Liver (tissue), 9 donors: ENCODE data around the gene PHC2. TPM values are rescaled to one million over a fixed set of nuclear protein-coding genes. Genes with fewer than 3 reads are reported as not detected.

Experiments
- DNase-seq: peaks from one replicate; pipeline ENCODE4 v3.0.0-alpha.2; 2017; ENCODE audit warnings: low spot score
- H3K27ac ChIP-seq, 2 donors: one replicate each; pipeline ENCODE4 v1.7.0; 2013; ENCODE audit warnings: inconsistent platforms in 2 of 2, low read length in 2 of 2, control low read depth in 1 of 2, low read depth in 1 of 2, mild to moderate bottlenecking in 1 of 2
- H3K27me3 ChIP-seq, 4 donors: one replicate each; pipeline versions ENCODE4 v1.6.1 to v1.7.0; 2013; ENCODE audit warnings: low read length in 3 of 4, inconsistent platforms in 1 of 4, mild to moderate bottlenecking in 1 of 4, moderate library complexity in 1 of 4; ENCODE audit not compliant: control insufficient read depth in 4 of 4, insufficient read depth in 4 of 4
- H3K36me3 ChIP-seq, 4 donors: one replicate each; pipeline versions ENCODE4 v1.6.1 to v1.7.0; 2013; ENCODE audit warnings: low read length in 3 of 4, mild to moderate bottlenecking in 3 of 4, low read depth in 1 of 4, moderate library complexity in 1 of 4; ENCODE audit not compliant: control insufficient read depth in 4 of 4, insufficient read depth in 3 of 4
- H3K4me1 ChIP-seq, 4 donors: one replicate each; pipeline versions ENCODE4 v1.6.1 to v1.7.0; 2013; ENCODE audit warnings: low read length in 3 of 4, mild to moderate bottlenecking in 3 of 4, moderate library complexity in 1 of 4; ENCODE audit not compliant: control insufficient read depth in 4 of 4, insufficient read depth in 4 of 4
- H3K4me3 ChIP-seq, 3 donors: one replicate each; pipeline versions ENCODE4 v1.6.1 to v1.7.0; 2013; ENCODE audit warnings: low read length in 3 of 3, control low read depth in 1 of 3, low read depth in 1 of 3, mild to moderate bottlenecking in 1 of 3
- H3K9ac ChIP-seq, 2 donors: one replicate each; pipeline ENCODE4 v1.7.0; 2013; ENCODE audit warnings: low read length in 2 of 2, mild to moderate bottlenecking in 2 of 2, moderate library complexity in 2 of 2, control low read depth in 1 of 2, low read depth in 1 of 2
- H3K9me3 ChIP-seq, 4 donors: one replicate each; pipeline versions ENCODE4 v1.6.1 to v1.7.0; 2013; ENCODE audit warnings: low read length in 3 of 4; ENCODE audit not compliant: control insufficient read depth in 4 of 4
- ATF3 ChIP-seq: IDR thresholded peaks from 2 replicates; pipeline ENCODE4 v1.6.1; 2016; ENCODE audit warnings: antibody characterized with exemption
- CTCF ChIP-seq: fragments of 150-350 bp; IDR thresholded peaks from 2 replicates; pipeline ENCODE4 v1.5.1; 2017; ENCODE audit warnings: improper control_type of control experiment, low read depth, low read length; ENCODE audit not compliant: missing input control
- EGR1 ChIP-seq, 2 donors: IDR thresholded peaks; 2 replicates each; pipeline ENCODE4 v1.6.1; 2016 to 2018; ENCODE audit warnings: antibody characterized with exemption in 2 of 2, low read depth in 2 of 2
- FOXA1 ChIP-seq: IDR thresholded peaks from 2 replicates; pipeline ENCODE4 v1.6.1; 2016; ENCODE audit warnings: antibody characterized with exemption
- FOXA2 ChIP-seq: IDR thresholded peaks from 2 replicates; pipeline ENCODE4 v1.6.1; 2016; ENCODE audit warnings: antibody characterized with exemption
- GABPA ChIP-seq, 2 donors: IDR thresholded peaks in 1 of 2; conservative IDR thresholded peaks in 1 of 2; 2 replicates each; pipeline ENCODE4 v1.6.1; 2016; ENCODE audit warnings: antibody characterized with exemption in 2 of 2, mild to moderate bottlenecking in 1 of 2, moderate library complexity in 1 of 2
- HNF4A ChIP-seq, 2 donors: conservative IDR thresholded peaks; 2 replicates each; pipeline ENCODE4 v1.6.1; 2016; ENCODE audit warnings: antibody characterized with exemption in 2 of 2, mild to moderate bottlenecking in 2 of 2
- HNF4G ChIP-seq: IDR thresholded peaks from 2 replicates; pipeline ENCODE4 v1.6.1; 2016; ENCODE audit warnings: antibody characterized with exemption
- JUND ChIP-seq, 2 donors: IDR thresholded peaks; 2 replicates each; pipeline ENCODE4 v1.6.1; 2016; ENCODE audit warnings: antibody characterized with exemption in 2 of 2
- NR2F2 ChIP-seq: IDR thresholded peaks from 2 replicates; pipeline ENCODE4 v1.6.1; 2016; ENCODE audit warnings: antibody characterized with exemption
- RAD21 ChIP-seq, 2 donors: IDR thresholded peaks; 2 replicates each; pipeline ENCODE4 v1.6.1; 2016; ENCODE audit warnings: antibody characterized with exemption in 2 of 2, mild to moderate bottlenecking in 2 of 2
- REST ChIP-seq: IDR thresholded peaks from 2 replicates; pipeline ENCODE4 v1.6.1; 2016; ENCODE audit warnings: antibody characterized with exemption, mild to moderate bottlenecking
- RXRA ChIP-seq, 2 donors: IDR thresholded peaks; 2 replicates each; pipeline ENCODE4 v1.6.1; 2017 to 2018; ENCODE audit warnings: antibody characterized with exemption in 2 of 2, mild to moderate bottlenecking in 1 of 2
- SP1 ChIP-seq: IDR thresholded peaks from 2 replicates; pipeline ENCODE4 v1.6.1; 2018; ENCODE audit warnings: antibody characterized with exemption, mild to moderate bottlenecking
- TAF1 ChIP-seq: conservative IDR thresholded peaks from 2 replicates; pipeline ENCODE4 v1.6.1; 2016; ENCODE audit warnings: antibody characterized with exemption, mild to moderate bottlenecking
- YY1 ChIP-seq: IDR thresholded peaks from 2 replicates; pipeline ENCODE4 v1.6.1; 2016; ENCODE audit warnings: antibody characterized with exemption, mild to moderate bottlenecking
- ZBTB33 ChIP-seq: IDR thresholded peaks from 2 replicates; pipeline ENCODE4 v1.6.1; 2016; ENCODE audit warnings: antibody characterized with exemption
- WGBS: extraction: QIAGEN DNeasy Blood & Tissue Kit; methylation state at CpG from one replicate; pipeline ENCODE4 v1.1.7; 2013; 5-methylcytosine and 5-hydroxymethylcytosine counted together
- polyA plus RNA-seq, 2 donors: library from polyadenylated mRNA; stranded (reverse) in 1 of 2; unstranded in 1 of 2; fragments of 200-250 nt in 1 of 2; fragments of >200 nt in 1 of 2; fragmentation: Nextera tagmentation in 1 of 2; extraction: Ambion mirVana in 1 of 2; gene quantifications; one replicate each; pipeline versions ENCODE4 v1.2.1 to v1.2.3, GENCODE V29; 2013 to 2015
- total RNA-seq, 2 donors: library from RNA; depleted of rRNA; stranded (reverse); fragments of >200 nt; gene quantifications; one replicate each; pipeline ENCODE4 v1.2.3, GENCODE V29; 2014
- TF ChIP-seq, protein P1 (sequence below): IDR thresholded peaks from 2 replicates; pipeline ENCODE4 v1.6.1; 2016; ENCODE audit warnings: antibody characterized with exemption
- donor health status: healthy.
- donor health status: healthy.
- donor health status: healthy.
- donor health status: healthy.
- donor health status: healthy.

The PHC2 gene
- total and polyA plus RNA-seq, 4 donors, result 19.1 to 67.8 (median 44.7) TPM

DNA sequence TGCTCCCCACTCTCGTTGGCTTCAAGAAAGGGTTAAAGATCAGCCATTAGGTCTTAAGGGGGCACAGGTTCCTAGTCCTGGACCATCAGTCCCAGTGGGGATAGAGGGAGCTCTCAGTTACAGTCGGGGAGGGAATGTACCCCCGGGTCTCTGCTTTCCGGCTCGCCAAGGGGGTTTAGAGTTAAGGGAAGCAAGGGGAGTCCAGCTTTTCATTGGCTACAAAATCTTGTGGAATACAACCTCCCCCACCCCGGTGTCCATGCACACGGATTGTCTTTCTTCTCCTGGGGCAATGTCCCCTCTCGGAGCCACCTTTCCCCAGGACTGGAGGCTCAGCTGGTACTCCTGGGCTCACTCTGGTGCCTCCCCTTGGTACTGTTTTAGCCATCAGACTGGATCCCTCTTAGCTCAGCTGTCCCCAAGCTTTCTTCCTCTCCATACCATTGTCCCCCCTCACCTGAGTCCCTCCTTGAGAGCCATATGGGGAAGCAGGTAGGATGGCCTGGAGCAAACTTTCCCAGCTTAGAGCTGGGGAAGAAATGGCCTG, 110.2 kb downstream of the PHC2 start, which contains the start of gene A3GALT2:
A3GALT2 (minus strand) TSS at position 480 of the 547 bp plus-strand sequence; CDS start at position 480, 0 bp downstream.
- Histone ChIP-seq H3K4me1 (no peaks in the 10 kb centered on the region), H3K36me3 (peaks cover 11 to 31% (median 28%) of the 10 kb centered on the region in 4 donors), H3K9ac (no peak within 1 kb of the TSS), H3K27me3 (no peaks in the 10 kb centered on the region), H3K27ac (no peak within 1 kb of the TSS), H3K9me3 (no peaks in the 10 kb centered on the region), H3K4me3 (no peak within 1 kb of the TSS)
- 74% methylated on average over 8 of the region's 8 CpGs for WGBS
- no peak for DNase-seq
- TF ChIP-seq ATF3 (no peak), EGR1 (IDR thresholded peaks at IDR 0.05; ENCODE audit: low read depth in 2 of 2) (no peak), HNF4A (conservative IDR thresholded peaks at IDR 0.05) (no peak), CTCF (no peak), REST (no peak), RAD21 (IDR thresholded peaks at IDR 0.05) (no peak), FOXA1 (no peak), JUND (IDR thresholded peaks at IDR 0.05) (no peak), HNF4G (no peak), YY1 (no peak), NR2F2 (no peak), SP1 (no peak), GABPA (IDR thresholded peaks at IDR 0.05 in 1 of 2, conservative IDR thresholded peaks at IDR 0.05 in 1 of 2) (no peak), ZBTB33 (no peak), FOXA2 (no peak), RXRA (IDR thresholded peaks at IDR 0.05) (no peak), TAF1 (no peak)
- TF ChIP-seq, protein P1, sequence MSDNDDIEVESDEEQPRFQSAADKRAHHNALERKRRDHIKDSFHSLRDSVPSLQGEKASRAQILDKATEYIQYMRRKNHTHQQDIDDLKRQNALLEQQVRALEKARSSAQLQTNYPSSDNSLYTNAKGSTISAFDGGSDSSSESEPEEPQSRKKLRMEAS, result no peak
